GM21381 (cell line): ENCODE data around the gene HES7.
"Not testable (repeated sequence)": the region's sequence is repeated elsewhere in the genome, so short reads cannot be mapped to it uniquely, and the experiment has no call there.

ENCODE experiments used
- ATAC-seq: cut with Tn5 transposase; IDR thresholded peaks from one replicate; pipeline ENCODE4 v1.9.1; 2021; ENCODE audit warnings: mild to moderate bottlenecking, moderate library complexity; ENCODE audit not compliant: unreplicated experiment

HES7 gene

DNA sequence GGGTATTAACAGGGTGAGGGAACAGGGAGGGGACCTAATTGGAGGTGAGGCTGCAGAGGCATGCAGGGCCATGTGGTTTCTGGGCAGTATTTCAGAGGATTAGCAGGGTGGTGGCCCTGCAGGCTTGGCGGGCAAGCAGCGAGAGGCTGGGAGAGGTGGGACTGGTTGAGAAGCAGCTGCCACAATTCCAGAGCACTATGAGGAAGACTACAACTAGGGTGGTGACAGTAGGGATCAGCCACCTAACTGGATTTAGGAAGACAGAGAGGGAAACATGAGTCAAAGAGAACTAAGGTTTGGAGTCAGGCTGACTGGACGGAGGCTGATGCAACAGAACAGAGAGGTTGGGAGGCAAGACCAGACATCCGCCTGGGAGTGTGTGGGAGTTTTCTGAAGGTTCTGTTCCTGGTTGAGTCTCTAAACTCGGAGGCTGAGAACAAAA is 17.9 kb downstream of the HES7 start:
- no peak for ATAC-seq

GRCh38 chr17:8104911-8105310 is 19.0 kb downstream of the HES7 start:
- no peak for ATAC-seq

DNA sequence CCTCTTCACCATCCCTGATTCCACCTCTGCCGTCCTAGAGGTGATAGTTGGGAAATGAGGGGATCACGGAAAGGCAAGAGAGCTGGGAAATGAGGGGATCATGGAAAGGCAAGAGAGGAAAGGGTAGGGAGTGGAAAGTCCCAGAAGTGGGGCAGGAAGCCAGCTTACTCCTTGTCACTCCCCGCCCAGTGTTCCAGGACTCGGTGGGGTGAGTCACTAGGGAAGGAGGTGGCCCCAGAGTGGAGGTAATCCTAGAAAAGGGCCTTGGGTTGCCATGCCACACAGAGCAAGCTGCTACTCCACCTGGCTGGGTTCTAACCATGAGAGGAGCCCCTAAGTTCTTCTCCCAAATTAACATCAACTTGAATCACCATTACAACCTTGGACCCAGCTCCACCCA is 20.4 kb downstream of the HES7 start:
- no peak for ATAC-seq

DNA sequence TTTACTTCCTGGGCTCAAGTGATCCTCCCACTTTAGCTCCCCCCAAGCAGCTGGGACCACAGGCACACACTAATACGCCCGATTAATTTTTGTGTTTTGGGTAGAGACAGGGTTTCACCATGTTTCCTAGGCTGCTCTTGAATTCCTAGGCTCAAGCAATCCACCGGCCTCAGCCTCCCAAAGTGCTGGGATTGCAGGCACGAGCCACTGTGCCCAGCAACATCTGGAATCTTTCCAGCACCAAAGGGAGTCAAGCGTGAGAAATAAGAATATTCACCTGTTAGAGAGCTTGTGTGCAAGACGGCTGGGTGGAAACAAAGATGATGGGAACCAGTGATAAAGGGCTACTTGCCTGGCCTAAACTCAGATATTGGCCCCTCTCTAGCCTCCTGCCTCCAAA is 22.2 kb downstream of the HES7 start:
- ATAC-seq = no peak

- ATAC-seq = no peak
Measured at GRCh38 chr17:8100763-8101162, 23.1 kb downstream of the HES7 start.

DNA sequence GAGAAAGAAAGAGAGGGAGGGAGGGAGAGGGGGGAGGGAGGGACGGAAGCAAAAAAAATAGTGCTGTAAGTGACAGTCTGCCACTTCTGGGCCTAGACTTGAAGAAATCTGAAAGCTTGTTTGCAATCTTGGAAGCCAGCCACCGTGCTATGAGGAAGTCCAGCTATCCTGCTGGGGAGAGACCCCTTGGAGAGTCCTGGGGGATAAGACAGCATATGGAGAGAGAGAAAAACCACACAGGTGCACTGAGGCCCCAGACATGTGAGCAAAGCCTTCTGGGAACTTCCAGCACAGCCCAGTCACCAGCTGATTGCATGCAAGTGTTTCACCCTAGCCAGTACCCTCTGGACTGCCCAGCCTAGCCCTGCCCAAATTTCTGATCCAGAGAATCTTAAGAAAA is 23.8 kb downstream of the HES7 start:
- no peak for ATAC-seq

GRCh38 chr17:8096541-8096940 is 27.4 kb downstream of the HES7 start:
- no peak for ATAC-seq

GRCh38 chr17:8095361-8095760 is 28.5 kb downstream of the HES7 start:
- no peak for ATAC-seq

DNA sequence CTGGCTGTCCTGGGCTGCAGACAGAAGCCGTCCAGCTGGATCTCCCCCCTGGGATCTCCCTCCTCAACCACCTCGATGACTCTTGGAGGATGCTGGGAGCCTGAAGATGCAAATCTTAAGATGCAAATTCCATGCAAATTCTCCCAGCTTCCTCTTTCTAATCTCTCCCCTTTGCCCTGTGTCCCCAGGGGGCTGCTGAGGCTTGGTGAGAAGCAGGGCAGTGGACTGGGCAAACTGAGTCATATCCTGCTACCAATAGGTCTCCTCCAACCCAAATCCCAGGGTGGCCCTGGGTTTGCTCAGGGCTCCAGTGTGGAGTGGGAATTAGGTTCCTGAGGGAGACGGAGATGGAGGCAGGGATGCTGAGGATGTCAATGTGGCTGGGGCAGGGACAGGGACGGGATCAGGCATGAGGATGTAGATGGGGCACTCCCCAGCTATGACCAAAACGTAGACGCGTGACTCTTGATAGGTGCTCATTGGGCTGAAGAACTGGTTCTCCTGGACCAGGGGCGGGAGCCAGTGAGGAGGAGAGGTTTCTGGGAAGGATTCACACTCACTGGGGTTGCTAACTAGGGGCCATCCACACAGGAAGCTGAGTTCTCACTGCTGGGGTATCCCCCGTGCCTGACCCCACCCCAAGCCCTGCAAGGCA is 32.7 kb downstream of the HES7 start:
- peak; percentile 59 for ATAC-seq

DNA sequence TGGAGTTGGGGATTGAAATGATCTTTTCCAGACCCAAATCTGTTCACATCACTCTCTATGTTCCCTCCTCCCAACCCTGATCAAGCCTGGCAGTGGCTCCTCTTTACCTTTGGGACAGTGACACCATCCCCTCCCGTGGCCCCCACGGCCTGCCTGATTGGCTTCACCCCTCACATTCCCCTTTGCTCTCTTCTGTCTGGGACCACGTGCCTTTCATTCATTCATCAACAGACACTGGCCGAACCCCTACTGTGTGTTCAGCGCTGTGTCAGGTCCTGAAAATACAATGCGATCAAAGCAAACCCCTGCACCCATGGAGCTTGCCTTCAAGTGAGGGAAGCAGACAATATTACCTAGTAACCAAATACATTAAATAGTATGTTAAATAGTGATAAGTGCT is 34.2 kb downstream of the HES7 start:
- no peak for ATAC-seq

GRCh38 chr17:8087952-8088230 is 36.0 kb downstream of the HES7 start:
- ATAC-seq = no peak

DNA sequence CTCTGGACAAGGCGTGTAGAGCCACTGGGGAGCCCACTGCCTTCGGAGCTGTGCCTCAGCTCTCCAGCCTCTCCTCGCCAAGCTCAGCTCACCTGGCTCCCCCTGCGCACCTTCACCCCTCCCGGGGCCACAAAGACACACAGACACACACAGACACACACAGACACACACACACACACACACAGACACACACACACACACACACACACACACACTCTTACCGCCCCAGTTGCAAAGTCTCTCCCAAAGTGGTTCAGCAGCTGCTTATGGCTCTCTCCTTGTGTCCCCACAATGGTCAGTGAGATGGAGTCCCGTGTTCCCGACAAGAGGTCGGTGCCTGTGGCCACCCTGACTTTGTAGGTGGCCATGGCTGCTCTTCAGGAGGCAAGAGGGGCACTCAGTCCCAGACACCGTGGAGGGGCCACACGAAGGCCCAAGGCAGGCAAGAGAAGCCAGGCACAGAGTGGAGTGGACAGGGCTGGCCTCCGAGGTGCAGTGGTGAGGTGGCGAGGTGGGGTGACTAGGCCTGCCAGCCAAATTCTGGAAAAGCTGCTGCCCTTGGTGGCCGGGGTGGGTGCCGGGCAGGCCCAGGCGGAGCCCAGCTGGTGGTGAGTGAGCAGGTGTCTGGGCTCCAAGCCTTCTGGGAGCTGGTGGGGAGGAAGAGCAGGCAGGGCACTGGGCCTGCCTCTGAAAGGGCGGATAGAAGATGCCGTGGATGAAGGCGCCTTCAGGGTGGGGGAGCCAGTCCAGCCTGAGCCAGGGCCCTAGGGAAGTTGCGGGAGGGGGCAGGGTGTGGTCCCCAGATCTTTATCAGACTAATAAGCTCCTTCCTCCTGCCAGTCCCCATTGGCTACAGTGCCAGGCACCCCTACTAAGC is 36.6 kb downstream of the HES7 start, which contains the start of gene ALOX12B:
TSS of gene ALOX12B (minus strand) at position 642 of the 877 bp plus-strand sequence. CDS start at position 368, 274 bp downstream.
- no peak for ATAC-seq

DNA sequence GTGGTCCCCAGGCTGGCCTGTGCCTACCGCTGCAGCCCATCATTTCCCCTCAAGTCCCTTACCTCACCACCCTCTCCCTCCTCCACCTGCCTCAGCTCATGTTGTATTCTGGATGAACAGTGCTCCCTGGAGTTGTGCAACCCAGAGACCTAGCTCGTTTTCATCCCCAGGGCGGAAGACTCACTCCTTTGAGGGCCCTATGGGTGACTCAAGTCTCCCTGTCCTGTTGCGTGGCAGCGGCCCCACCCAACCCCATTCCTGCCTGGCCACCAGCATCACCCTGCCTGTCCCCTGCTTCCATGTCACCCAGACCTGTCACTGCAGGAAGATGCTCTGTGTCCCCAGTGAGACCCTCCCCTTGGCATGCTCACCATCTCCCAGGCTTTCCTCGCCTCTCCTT is 39.7 kb downstream of the HES7 start:
- ATAC-seq = no peak

DNA sequence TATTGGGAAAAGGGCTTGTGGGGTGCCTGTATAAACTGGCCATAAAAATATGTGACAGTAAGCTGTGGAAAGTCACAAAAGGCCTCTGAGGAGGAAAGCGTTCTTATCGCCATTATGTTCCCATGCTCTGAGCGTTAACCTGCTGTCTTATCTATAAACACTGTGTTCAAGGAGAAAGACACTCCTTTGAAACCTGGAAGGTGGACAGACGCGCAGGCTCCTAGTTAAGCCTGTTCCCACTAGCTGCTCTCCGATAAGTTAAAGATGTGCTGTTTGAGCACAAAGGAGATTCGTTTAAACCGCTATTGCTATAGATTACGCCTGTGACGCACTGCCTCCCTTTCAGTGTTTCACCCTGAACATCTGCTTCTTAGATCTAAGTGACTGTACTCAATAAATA is 41.6 kb downstream of the HES7 start:
- ATAC-seq = no peak

DNA sequence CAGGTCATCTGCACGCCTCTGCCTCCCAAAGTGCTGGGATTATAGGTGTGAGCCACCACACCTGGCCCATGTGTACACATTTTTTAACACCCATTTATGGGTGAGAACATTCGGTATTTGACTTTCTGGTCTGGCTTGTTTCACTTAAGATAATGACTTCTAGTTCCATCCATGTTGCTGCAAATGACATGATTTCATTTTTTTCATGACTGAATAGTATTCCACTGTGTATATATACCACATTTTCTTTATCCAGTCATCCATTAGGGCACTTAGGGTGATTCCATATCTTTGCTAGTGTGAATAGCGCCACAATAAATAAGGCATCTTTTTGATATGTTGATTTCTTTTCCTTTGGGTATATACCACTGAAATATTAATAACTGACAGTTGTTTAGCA is 42.0 kb downstream of the HES7 start:
- ATAC-seq = no peak

GRCh38 chr17:8080799-8081219 is 43.1 kb downstream of the HES7 start:
- ATAC-seq = no peak

GRCh38 chr17:8080208-8080798 is 43.6 kb downstream of the HES7 start:
- no peak for ATAC-seq

GRCh38 chr17:8079291-8080207 is 44.4 kb downstream of the HES7 start:
- ATAC-seq = peak; percentile 74

DNA sequence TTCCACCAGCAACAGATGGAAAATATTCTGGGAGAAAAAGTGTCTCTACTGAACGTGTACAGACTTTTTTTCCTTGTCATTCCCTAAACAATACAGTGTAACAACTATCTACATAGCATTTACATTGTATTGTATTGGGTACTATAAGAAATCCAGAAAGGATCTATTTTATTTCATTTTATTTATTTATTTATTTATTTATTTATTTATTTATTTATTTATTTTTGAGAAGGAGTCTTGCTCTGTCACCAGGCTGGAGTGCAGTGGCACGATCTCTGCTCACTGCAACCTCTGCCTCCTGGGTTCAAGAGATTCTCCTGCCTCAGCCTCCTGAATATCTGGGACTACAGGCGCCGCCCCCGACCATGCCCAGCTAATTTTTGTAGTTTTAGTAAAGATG is 46.0 kb downstream of the HES7 start:
- not testable (repeated sequence) for ATAC-seq

DNA sequence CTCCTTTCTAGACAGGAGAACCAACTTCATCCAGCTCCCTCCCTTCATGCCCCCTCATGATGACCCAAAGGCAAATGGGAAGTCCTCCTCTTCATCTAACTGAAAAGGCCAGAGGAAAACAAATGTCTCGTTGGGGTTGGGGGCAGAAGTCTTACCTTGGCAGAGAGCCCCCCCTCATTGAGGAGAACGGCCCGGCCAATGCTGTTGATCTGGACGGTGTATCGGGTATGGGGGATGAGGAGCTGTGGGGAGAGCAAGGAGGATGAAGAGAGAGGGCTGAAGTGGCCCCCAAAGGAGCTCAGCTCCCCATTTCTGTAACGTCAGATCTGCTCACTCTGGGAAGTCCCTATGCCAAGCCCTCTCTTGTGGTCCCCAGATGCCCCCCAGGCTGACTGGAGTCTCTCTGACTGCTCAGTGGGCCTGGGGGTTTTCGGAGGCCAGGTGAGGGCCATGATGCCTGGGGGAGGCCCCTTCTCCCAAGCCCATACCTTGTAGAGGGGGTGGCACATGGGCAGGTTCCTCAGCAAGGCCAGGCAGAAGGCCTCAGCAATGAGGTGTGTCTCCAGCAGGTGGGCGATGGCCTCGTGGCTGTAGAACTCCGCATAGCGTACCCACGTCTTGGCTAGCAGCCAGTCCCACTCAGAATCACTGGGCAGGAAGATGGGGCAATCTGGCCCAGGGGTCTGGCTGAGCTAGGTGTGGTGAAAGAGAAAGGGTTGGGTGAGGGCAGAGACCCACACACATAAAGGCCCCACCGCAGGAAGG is 47.2 kb downstream of the HES7 start:
- no peak for ATAC-seq
